Activated T-cell treated with anti-CD3 and anti-CD28 coated beads for 1 hour (primary cell): ENCODE results near the gene KCNK1.

Experiments used
- DNase-seq: peaks from one replicate; pipeline ENCODE4 v3.0.0-alpha.2; 2020; ENCODE audit warnings: low read depth

The KCNK1 gene

DNA sequence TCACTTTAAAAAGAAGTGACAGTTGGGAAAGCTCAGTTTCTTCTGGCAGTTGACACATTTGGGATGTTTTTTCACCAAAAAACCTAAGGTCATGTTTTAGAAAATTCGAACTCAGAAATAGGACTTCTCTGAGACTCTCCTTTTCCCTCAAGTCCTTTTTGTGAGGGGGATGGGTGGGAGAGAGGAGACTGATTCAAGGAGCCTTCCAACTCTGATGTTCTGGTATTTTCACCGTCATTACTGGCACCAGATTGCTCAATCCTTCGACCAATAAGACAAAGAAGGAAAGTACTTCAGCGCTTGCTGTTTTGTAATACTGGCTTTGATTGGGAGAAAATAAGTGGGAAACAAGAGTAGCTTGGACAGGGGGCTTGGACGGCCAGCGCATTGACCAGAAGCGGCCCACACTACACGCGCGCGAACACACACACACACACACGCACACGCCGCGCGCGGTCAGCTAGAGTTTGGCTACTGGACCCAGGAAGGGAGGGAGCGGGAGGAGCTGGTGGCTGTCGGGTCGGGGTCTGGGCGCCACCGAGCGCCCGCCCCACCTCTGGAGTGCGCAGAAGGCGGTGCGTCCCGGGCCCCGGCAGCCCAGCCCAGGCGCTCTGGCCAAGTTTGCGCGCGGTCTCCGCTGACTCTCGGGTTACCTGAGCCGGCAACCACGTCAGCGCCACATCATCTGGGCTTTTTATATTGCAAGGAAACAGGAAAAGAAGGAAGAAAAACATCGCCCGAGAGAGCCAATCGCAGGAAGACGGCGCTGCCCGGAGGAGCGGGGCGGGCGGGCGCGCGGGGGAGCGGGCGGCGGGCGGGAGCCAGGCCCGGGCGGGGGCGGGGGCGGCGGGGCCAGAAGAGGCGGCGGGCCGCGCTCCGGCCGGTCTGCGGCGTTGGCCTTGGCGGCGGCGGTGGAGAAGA, at the start of gene KCNK1:
KCNK1 (plus strand) TSS at position 855 of the 921 bp plus-strand sequence; CDS start at position 921, 66 bp downstream.
- DNase-seq: no peak

DNA sequence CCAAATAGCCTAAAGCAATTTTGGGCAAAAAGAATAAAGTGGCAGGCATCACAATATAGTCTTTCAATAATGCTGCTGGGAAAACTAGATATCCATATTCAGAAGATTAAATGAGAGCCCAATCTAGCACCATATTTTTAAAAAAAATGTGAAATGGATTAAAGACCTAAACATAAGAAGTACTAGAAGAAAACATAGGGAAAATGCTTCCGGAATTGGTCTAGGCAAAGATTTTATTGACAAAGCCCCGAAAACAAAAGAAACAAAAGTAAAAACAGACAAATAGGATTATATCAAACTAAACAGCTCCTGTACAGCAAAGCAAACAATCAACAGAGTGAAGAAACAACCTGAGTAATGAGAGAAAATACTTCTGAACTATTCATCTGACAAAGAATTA, 48.6 kb upstream of the KCNK1 start:
- no peak for DNase-seq

DNA sequence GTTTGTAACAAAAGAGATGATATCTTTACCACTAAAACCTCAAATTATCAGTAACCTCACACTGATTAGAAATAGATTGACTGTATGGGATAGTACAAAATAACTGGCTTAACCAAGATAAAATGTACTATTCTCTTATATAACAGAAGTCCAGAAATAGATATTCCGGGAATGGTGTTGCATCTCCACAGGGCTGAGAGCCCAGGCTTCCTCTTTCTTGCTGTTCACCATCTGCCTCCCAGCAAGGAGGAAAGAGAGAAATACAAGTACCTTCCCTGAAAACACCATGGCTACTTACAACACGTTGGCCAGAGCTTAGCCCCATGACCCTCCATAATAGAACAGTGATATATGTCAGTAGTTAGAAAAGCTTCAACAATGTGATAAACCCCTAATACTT, 47.0 kb upstream of the KCNK1 start:
- DNase-seq: no peak

DNA sequence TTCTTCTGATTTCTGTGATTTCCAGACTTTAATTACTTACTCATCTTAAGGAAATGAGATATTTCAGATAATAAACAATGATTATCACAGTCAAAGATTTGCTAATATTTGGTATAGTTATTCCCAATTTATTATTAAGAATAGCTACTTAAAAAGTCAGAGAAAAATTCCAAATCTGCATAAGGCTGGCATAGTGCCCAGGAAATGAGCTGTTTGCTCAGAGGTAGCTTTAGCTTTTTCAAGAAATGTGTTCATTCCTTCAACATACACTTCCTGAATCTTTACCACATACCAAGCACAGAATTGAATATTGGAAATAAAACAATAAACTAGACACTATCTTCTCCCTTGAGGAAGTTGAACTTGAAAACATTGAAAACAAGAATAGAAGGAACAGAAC, 44.3 kb upstream of the KCNK1 start:
- no peak for DNase-seq

DNA sequence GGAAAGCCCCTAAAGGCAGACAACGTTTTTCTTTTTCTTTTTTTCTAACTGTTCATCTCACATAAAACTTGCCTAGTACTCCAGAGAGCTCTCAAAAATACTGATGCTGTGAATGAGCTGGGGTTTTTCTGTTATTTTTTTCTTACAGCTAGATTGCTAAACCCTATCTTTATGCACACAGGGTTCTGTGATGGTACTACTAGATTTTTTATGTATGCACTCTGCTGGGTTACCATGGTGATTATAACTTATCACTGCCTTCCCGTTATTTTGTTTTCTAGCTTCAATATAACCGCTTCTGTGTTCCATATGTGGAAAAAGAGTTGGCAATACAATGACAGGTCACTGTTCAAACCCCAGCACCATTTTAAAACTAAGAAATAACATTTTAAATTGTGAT, 43.7 kb upstream of the KCNK1 start:
- DNase-seq: no peak

DNA sequence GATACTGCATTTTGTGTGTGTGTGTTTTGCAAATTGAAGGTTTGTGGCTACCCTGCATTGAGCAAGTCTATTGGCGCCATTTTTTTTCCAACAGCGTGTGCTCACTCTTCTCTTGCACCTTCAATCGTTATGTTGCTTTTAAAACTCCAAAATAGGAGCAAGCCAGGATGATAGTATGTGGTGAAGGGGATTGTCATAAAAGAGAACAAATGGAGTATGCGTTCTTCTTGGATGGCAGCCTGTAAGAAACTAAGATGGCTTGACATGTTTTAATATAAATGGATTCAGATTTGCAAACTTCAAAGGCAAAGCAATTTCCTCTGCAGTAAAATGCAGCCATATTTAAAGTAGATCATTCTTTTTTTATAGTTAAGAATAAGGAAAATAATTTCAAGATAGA, 43.2 kb upstream of the KCNK1 start:
- DNase-seq: no peak

DNA sequence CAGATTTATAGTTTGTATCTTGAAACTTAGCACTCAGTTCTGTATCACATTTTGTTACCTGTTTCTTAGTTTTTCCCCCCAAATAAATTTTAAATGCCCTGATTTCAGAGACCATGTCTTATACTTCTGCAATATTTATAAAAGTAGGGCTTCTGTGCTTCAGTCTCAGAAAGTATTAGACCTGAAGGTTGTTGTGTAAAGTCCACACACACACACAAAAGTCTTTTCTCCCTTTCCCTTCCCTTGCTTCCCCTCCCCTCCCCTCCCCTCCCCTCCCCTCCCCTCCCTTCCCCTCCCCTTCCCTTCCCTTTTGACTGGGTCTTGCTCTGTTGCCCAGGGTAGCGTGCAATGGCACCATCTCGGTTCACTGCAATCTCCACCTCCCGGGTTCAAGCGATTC, 41.0 kb upstream of the KCNK1 start:
- DNase-seq: no peak

DNA sequence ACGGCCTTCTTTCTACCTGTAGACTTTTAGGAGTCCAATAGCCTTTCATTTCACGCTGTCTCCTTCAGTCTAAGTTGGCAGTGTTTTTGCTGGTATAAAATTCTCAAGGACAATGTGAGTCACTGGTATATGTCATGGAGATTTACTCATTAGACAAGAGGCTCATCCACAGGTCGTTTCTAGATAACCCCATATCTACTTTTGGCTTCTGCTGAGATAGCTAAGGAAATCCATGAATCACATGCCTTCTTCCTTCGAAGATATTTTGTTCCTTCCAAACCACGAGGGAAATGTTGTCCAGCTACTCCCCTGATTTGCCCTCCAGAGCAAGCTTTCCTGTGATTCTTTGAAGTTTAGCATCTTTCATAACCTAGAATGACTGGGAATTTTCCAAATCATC, 38.5 kb upstream of the KCNK1 start:
- DNase-seq: no peak

DNA sequence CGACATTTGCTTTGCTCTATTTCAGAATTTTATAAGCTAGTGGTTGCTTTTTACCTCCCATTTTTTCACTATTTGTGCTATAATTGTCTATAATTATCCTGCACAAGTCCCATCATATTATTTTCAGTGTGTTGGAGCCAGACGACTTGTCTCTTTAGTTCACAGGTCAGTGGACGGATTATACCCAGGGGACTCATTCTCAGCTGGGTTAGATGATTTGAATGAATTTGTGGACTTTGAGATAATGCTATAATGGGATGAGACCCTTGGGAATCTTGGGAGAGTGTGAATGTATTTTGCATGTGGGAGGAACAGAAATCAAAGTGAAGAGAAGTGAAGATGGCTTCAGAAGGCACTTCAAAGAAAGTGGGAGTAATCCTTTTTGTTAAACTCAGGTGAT, 31.5 kb upstream of the KCNK1 start:
- DNase-seq: no peak

DNA sequence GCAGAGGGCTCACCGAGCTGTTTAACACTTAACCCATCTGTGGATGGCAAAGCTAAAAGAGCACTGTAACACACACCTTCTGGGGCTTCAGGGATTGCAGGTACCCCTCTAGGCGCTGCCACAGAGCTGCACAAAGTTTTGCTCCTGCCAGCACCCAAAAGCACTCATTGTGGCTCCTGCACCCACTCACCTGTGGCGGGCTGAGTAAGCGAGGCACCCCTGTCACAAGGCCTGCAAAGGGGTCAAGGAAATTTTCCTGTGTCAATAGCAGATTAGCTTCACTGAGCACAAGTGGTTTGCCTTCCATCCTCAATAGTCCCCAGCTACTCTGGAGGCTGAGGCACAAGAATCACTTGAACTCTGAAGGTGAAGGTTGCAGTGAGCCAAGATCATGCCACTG, 29.5 kb upstream of the KCNK1 start:
- DNase-seq: no peak

DNA sequence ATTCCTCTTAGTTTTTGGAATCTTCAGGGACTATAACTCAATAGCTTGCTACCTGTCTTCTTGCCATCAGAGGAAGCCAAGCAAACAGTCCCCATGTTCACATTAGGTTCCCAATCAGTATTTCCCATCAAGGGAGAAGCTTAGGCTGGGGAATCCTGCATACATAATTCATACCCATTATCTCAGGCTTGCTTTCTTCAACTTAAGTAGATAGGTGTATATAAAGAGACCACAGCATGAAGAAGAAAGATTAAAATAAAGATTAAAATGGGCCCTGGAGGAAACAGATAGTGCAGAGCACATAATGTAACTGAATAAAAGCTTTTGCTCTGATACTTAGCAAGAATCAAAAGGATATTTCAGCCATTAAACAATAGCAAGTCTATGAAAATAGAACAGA, 29.0 kb upstream of the KCNK1 start:
- no peak for DNase-seq

DNA sequence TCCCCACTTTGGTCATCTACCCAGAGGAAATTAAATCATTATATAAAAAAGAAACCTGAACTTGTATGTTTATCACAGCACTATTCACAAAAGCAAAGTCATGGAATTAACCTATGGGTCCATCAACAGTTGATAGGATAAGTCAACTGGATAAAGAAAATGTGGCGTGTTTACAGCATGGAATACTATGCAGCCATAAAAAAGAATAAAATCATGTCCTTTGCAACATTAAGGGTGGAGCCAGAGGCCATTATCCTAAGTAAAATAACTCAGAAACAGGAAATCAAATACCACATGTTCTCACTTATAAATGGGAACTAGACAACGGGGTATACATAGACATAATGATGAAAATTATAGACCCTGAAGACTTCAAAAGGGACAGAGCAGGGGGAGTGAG, 27.6 kb upstream of the KCNK1 start:
- DNase-seq: no peak

DNA sequence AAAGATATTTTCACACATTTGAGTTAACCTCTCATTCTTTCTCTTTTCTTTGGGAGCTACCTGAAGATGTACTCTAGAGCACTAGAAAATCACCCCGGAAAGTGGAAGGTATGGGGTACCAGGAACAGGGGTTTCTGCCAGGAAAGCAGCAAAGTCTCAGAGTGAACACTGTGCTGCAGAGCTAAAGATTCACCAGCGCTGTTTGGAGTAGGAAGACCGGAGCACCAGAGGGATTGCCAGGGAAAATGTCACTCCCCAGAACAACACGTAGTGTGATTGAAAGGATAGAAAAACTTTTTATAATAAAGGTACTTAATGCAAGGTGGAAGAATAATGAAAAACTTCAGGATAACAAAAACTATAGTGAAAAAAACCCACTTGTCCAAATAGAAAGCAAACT, 26.7 kb upstream of the KCNK1 start:
- no peak for DNase-seq

DNA sequence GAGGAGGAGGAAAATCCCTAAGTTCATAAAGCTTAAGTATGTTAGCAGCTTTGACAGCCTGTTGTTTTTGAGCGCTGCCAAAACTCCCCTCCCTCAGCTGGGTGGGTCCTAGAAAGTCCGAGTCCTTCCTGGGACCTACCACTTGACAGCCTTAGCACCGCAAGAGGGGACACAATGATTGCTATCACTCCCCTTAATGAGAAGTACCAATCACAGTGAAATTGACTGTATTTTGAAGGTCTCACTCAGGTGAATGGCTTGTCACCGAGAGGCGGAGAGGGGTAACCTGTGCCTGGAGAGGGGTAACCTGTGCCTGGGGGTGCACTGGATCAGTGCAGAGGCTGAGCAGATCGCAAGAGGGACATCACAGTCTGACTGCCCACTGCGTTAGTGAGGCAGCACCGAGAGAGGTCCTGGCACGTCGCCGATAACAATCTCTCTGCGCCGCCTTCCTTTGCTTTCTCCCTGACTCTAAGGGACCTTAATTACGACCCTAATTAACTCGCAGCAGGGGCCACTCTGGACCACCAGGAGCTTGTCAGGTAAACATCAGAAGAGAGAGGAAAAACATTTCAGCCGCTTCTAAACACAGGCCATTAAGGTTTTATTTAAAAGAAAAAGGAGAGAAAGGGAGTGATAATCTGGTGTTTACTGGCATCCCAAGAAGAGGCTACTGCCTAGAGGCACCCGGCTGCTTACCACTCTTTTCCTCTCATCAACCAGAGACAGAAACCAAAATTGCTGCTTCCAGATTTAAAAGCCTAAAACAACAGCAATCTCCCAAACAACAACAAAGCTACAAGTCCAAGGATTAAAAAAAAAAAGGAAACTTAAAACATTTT, 25.7 kb upstream of the KCNK1 start:
- no peak for DNase-seq

DNA sequence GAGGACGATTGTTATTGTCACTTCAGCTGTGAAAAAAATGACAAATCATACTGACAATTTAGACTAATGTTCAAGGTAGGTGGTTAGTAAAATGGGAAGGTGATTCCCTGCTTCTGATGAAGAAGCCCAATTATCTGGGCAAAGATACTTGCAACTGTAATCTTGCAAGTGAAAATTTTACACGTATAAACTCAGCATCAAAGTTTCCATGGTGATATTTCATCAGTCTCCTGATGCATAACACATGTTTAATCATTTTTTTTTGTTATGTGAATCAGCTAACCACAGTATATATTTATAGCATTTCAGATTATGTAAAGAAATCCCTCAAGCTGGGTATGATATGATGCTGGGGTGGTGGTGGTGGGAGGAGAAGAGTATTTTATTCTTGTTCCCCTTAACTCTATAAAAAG, 16.4 kb upstream of the KCNK1 start:
- no peak for DNase-seq

DNA sequence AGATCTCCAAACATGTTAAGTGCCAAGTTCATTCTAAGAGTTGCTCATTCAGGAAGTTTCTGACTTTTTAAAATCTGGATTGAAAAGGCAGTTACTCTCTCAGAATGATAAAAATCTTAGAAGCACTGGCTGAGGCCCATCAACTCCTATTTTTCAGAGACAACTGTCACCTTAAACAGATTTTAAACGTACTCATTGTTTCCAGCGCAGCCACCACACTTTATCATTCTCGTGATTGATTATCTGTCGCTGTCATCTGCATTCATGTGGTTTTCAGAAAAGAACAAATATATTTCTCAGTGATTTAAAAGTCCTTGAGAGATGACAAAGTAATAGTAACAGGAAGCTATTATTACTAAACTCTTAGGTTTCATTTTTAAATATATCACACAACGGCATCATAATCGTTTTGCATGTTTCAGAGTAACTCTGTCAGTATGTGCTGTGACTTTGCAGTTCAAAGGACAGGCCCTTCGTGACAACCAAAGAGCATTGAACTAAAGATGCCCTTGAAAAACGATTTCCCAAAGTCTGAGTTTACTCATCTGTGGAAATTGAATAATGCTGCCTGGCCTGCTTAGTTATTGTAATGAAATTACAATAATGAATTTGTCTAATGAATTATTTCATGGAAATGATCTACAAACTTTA, 14.9 kb upstream of the KCNK1 start:
- DNase-seq: no peak

DNA sequence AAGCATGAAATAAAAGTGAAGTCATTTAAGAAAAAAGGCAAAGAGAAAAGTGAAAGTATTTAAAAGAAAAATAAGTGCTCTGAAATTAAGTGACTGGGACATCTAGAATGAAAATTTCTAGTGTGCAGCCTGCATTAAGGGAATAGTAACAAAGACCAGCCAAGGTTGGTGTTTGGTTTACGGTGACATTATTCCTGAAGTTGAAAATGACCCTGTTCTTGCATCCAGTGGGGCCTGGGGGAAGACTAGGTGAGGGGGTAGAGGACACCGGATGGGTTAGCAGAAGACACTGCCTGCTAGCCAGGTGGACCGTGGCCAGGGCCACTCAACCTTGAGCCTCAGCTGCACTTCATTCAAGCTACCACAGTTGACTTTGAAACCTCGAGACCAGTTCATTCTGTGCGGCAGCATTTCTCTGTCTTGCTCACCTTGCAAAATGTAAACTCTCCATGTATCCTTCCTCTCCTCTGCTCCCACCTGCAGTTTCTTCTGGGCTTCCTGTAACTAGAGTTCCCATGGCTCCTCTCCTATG, 14.3 kb upstream of the KCNK1 start:
- DNase-seq: no peak

DNA sequence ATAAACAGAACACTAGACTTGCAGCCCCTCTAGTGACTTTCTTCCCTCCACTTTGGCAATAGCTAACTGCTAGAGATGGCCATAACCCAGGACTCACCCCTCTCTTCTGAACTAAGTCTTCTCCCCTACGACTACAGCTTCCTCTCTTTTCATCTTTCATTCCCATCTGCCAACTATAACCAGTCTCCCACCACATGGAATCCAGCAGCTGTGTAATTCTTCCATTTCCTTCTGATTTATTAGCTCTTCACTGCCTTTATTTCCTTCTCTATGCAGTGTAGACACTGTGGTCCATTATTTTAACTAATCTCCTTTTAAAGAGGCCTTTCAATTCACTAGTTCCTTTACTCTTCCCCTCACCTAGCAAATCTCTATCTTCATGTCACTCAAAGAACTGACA, 13.4 kb upstream of the KCNK1 start:
- DNase-seq: no peak

DNA sequence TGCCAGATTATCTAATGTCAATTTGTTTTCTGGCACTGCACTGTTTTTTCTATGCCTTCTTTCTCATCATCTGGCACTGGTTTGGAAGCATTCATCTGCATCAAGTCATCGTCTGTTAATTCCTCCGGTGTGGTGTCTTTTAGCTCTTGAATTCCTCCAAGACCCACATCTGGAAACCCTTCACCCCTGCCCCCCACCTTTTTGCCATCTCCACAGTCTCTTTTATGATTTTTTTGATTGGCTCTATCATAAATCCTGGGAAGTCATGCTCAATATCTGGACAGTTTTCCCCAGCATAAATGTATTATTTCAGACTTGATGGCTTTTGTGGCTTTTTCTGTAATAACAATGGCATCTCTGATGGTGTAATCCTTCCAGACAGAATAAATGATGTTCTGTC, 10.4 kb upstream of the KCNK1 start:
- DNase-seq: no peak

DNA sequence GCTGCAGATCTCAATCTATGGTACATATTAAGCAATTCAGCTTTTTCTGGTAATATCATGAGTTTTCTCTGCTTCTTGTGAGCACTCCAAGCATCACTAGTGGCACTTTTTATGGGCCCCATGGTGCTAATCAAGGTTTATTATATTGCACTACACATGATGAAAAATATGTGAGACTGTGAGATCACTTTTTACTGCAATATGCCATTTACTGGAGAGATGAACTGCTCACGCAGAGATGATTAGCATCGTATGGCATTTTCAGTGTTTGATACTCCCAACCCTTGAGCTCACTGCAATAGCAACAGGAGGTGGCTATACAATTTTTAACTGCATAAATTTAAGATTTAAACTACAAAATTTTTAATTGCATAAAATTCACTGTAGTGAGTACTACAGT, 8.7 kb upstream of the KCNK1 start:
- DNase-seq: no peak

DNA sequence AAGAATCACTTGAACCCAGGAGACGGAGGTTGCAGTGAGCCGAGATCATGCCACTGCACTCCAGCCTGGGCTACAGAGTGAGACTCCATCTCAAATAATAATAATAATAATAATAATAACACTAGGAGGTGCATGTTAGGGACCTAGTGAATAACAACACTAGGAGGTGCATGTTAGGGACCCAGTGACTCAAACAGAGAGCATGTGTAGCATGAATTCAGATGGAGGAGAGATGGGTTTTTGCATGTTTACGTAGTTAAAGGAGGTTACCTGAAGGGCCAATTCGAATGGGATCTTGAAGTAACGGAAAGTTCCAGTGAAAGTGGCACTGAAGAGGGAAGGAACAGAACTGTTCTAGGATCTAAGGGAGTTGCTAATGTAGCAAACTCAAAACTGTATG, 7.1 kb upstream of the KCNK1 start:
- DNase-seq: no peak
